ENCODE data around the gene ZNF790. TPM values are rescaled to one million over a fixed set of nuclear protein-coding genes. Genes with fewer than 3 reads are reported as not detected.

The ZNF790 gene
- total and polyA plus RNA-seq, 2 of the 13 experiments (the other 11 are each of a cell fraction or from before 2014, with no cell fraction given) = 1.3 to 5.3 TPM

DNA sequence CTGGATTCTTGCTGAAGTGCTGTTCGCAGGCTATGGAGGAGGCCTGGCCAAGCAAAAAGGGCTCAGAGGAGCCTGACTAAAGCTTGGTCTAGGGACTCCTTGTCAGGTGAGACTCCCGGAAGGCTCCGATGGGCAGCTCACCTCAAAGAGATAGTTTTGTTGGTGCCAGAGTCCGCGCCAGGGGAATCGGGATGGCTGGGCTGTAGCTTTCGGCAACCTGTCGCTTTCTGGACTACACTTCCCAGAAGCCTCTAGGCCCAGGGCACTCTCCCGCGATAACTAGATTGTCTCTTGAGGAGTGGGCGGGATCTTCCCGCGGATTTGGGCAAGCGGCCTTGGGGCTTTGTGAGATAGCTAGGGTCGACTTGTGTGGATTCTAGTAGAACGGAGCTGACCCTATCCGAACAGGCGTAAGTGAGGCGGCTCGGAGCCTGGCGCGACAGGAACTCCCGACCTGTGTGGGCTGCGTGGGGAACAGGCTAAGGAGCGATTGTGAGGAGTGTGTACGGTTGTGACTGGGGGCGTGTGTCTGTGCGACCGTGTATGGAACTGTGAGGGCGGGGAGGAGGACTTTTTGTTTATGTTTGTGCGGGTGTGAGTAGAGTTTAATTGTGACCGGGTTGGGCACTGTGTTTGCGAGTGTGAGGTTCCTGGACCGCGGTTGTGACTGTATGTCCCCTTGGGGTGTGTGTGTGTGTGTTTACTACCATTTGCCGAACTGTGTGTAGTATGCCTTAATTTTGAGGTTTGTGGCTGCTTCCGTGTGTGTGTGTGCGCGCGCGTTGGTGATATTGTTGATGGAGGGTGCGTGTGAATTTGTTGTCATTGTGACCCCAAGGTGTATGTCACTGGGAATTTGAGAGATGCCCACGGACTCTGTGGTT is 12.6 kb upstream of the ZNF790 start, which contains the start of gene ZNF345 (continued):
- TF ChIP-seq DR1 (CRISPR knock-in tag; IDR thresholded peaks at IDR 0.05) (peak; percentile 47; the same call in 1 of the 2 replicates), ZNF773 (CRISPR knock-in tag; IDR thresholded peaks at IDR 0.05; ENCODE audit: borderline replicate concordance) (no peak), ZMYM4 (CRISPR knock-in tag; IDR thresholded peaks at IDR 0.05) (peak; percentile 52), HDAC6 (IDR thresholded peaks at IDR 0.05; ENCODE audit: low read depth, low read length) (no peak), ZNF709 (CRISPR knock-in tag; IDR thresholded peaks at IDR 0.05) (no peak), AHR (CRISPR knock-in tag; IDR thresholded peaks at IDR 0.05) (no peak), ZNF7 (CRISPR knock-in tag; IDR thresholded peaks at IDR 0.05) (no peak), ZNF383 (CRISPR knock-in tag; IDR thresholded peaks at IDR 0.05; ENCODE audit: borderline replicate concordance) (no peak), ZNF326 (CRISPR knock-in tag; IDR thresholded peaks at IDR 0.05; ENCODE audit: borderline replicate concordance) (no peak), SMARCC2 (IDR thresholded peaks at IDR 0.05) (no peak), ZNF17 (CRISPR knock-in tag; IDR thresholded peaks at IDR 0.05) (no peak), ZNF563 (CRISPR knock-in tag; IDR thresholded peaks at IDR 0.05) (no peak), FOSL2 (CRISPR knock-in tag; IDR thresholded peaks at IDR 0.05) (no peak), KDM5A (IDR thresholded peaks at IDR 0.05; ENCODE audit: borderline replicate concordance, low read length) (peak; percentile 86), ELF4 (CRISPR knock-in tag; IDR thresholded peaks at IDR 0.05; ENCODE audit: borderline replicate concordance) (no peak; the same call in 1 of the 2 replicates)
- TF ChIP-seq, protein P1, sequence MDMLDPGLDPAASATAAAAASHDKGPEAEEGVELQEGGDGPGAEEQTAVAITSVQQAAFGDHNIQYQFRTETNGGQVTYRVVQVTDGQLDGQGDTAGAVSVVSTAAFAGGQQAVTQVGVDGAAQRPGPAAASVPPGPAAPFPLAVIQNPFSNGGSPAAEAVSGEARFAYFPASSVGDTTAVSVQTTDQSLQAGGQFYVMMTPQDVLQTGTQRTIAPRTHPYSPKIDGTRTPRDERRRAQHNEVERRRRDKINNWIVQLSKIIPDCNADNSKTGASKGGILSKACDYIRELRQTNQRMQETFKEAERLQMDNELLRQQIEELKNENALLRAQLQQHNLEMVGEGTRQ (IDR thresholded peaks at IDR 0.05; ENCODE audit: low read depth, low read length) = no peak
- TF ChIP-seq, protein P1 (CRISPR knock-in tag; IDR thresholded peaks at IDR 0.05; ENCODE audit: borderline replicate concordance) = peak; percentile 27; the same call in 1 of the 2 replicates
- TF ChIP-seq, protein P2, sequence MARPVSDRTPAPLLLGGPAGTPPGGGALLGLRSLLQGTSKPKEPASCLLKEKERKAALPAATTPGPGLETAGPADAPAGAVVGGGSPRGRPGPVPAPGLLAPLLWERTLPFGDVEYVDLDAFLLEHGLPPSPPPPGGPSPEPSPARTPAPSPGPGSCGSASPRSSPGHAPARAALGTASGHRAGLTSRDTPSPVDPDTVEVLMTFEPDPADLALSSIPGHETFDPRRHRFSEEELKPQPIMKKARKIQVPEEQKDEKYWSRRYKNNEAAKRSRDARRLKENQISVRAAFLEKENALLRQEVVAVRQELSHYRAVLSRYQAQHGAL (CRISPR knock-in tag; IDR thresholded peaks at IDR 0.05; ENCODE audit: not compliant biosample characterization) = no peak
- TF ChIP-seq, protein P3, sequence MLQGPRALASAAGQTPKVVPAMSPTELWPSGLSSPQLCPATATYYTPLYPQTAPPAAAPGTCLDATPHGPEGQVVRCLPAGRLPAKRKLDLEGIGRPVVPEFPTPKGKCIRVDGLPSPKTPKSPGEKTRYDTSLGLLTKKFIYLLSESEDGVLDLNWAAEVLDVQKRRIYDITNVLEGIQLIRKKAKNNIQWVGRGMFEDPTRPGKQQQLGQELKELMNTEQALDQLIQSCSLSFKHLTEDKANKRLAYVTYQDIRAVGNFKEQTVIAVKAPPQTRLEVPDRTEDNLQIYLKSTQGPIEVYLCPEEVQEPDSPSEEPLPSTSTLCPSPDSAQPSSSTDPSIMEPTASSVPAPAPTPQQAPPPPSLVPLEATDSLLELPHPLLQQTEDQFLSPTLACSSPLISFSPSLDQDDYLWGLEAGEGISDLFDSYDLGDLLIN (CRISPR knock-in tag; IDR thresholded peaks at IDR 0.05; ENCODE audit: borderline replicate concordance) = peak; percentile 57; the same call in 1 of the 2 replicates
- TF ChIP-seq, protein P4, sequence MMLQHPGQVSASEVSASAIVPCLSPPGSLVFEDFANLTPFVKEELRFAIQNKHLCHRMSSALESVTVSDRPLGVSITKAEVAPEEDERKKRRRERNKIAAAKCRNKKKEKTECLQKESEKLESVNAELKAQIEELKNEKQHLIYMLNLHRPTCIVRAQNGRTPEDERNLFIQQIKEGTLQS (CRISPR knock-in tag; IDR thresholded peaks at IDR 0.05) = no peak
- TF ChIP-seq, protein P5, sequence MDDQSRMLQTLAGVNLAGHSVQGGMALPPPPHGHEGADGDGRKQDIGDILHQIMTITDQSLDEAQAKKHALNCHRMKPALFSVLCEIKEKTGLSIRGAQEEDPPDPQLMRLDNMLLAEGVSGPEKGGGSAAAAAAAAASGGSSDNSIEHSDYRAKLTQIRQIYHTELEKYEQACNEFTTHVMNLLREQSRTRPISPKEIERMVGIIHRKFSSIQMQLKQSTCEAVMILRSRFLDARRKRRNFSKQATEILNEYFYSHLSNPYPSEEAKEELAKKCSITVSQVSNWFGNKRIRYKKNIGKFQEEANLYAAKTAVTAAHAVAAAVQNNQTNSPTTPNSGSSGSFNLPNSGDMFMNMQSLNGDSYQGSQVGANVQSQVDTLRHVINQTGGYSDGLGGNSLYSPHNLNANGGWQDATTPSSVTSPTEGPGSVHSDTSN (CRISPR knock-in tag; IDR thresholded peaks at IDR 0.05; ENCODE audit: borderline replicate concordance) = no peak
- TF ChIP-seq, protein P6, sequence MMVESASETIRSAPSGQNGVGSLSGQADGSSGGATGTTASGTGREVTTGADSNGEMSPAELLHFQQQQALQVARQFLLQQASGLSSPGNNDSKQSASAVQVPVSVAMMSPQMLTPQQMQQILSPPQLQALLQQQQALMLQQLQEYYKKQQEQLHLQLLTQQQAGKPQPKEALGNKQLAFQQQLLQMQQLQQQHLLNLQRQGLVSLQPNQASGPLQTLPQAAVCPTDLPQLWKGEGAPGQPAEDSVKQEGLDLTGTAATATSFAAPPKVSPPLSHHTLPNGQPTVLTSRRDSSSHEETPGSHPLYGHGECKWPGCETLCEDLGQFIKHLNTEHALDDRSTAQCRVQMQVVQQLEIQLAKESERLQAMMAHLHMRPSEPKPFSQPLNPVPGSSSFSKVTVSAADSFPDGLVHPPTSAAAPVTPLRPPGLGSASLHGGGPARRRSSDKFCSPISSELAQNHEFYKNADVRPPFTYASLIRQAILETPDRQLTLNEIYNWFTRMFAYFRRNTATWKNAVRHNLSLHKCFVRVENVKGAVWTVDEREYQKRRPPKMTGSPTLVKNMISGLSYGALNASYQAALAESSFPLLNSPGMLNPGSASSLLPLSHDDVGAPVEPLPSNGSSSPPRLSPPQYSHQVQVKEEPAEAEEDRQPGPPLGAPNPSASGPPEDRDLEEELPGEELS (CRISPR knock-in tag; IDR thresholded peaks at IDR 0.05) = no peak
